NCI-H128 (cell line): ENCODE results near the gene LHFPL4.

Source experiments
- DNase-seq: peaks from one replicate; lab custom pipeline; 2025; ENCODE audit not compliant: unreplicated experiment; lab: John Stamatoyannopoulos, UW

Gene LHFPL4

DNA sequence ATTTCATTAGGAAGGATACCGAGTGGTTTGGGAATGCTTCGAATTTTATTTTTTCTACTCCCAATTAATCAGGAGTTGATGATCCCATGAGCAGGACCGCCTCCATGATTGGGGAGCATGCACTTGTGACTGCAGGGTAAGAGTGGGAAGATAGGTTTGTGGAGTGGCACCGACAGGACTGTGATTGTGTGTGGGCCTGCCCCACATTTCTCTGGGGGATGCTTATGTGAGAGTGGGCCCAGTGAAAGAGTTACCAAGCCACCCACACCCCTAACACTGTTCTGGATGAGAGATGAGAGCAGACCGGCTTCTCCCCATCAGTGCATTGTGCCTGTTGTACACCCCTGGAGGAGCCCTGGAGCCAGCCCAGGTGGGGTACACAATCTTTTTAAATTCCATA, 76.7 kb downstream of the LHFPL4 start:
- no peak for DNase-seq

DNA sequence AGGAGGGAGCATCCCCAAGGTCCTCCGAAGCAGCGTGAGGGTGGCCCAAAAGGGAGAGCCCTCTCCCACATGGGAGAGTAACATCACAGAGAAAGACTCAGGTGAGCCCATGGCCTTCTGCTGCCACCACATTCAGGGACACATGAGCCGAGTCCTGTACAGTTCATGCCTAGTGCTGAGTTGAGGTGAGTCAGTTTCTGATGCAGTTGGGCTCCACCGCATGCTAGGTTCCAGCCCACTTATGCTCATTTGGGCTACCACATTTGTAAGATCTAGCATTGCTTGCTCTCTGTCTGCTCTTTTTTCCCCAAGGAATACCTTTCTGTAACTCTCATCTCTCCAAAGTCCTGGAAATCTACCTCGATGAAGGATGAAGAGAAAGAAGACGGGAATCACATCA, 79.1 kb downstream of the LHFPL4 start:
- DNase-seq = no peak

GRCh38 chr3:9473496-9474065, 80.0 kb downstream of the LHFPL4 start:
- no peak for DNase-seq

GRCh38 chr3:9469986-9470385, 83.6 kb downstream of the LHFPL4 start:
- no peak for DNase-seq

GRCh38 chr3:9468460-9468859, 85.2 kb downstream of the LHFPL4 start:
- no peak for DNase-seq

- DNase-seq = no peak
Observed at GRCh38 chr3:9467451-9467850, 86.2 kb downstream of the LHFPL4 start.

- no peak for DNase-seq
Observed at GRCh38 chr3:9455596-9456131, 98.0 kb downstream of the LHFPL4 start.

- no peak for DNase-seq
Observed at GRCh38 chr3:9452417-9452816, 101.2 kb downstream of the LHFPL4 start.

GRCh38 chr3:9450991-9451390, 102.6 kb downstream of the LHFPL4 start:
- no peak for DNase-seq

DNA sequence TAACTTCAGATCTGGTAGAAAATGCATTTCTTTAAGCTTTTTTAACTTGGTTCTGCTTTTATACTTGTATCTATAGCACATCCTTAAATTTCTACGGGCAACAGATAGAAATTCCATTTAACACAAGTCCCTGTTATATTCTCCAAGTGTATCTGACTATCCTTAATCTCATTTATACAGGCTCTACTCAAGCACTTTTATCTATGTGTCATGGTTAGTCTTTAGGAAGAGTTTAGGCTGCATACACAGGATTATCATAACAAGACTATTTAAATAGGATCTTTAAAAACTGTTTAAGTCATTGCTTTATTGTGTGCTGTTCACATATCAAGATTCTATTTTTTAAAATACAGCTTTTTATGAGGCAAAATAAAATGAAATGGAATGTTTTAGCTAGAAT, 103.5 kb downstream of the LHFPL4 start:
- DNase-seq = no peak

DNA sequence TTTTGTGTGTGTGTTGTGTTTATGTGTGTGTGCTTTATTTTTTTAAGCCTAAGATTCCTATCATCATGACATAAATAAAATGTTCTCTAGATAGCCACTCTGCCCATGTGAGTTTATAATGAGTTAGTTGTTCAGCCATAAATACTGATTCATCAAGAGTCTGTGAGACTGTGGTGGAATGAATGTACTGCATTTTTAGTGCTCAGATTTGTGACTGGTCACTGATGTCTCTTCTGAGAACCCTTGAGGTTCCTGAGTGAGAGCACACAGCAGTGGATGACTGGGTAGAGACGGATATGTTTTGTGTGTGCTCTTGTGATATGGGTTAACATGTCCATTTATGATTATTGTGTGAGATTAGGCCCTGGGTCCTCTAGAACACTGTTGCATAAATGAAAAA, 105.0 kb downstream of the LHFPL4 start:
- no peak for DNase-seq
